ENCODE data around the gene ZPBP2. TPM values are rescaled to one million over a fixed set of nuclear protein-coding genes. Genes with fewer than 3 reads are reported as not detected.
"Not testable (repeated sequence)": the region's sequence is repeated elsewhere in the genome, so short reads cannot be mapped to it uniquely, and the experiment has no call there.

ZPBP2 gene
- total RNA-seq, 1 donor from 2014 or later = not detected

DNA sequence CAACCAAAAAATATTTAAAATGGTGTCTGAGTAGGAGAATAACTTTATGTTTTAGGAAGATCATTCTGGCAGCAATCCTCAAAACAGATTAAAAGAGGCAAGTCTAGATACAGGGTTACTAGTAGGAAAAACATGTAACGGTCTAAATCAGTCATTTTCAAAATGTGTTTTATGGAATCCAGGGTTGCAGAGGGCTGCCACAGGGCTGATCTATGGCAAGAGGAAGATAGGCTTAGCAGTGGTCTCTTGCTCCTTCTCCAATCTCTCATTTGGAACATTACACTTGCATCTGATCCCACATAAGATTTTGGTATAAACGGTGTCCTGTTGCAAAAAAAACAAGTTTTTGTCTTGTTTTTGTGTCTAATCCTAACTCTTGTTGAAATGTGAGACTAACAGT, 13.1 kb upstream of the ZPBP2 start:
- TF ChIP-seq, protein P1, sequence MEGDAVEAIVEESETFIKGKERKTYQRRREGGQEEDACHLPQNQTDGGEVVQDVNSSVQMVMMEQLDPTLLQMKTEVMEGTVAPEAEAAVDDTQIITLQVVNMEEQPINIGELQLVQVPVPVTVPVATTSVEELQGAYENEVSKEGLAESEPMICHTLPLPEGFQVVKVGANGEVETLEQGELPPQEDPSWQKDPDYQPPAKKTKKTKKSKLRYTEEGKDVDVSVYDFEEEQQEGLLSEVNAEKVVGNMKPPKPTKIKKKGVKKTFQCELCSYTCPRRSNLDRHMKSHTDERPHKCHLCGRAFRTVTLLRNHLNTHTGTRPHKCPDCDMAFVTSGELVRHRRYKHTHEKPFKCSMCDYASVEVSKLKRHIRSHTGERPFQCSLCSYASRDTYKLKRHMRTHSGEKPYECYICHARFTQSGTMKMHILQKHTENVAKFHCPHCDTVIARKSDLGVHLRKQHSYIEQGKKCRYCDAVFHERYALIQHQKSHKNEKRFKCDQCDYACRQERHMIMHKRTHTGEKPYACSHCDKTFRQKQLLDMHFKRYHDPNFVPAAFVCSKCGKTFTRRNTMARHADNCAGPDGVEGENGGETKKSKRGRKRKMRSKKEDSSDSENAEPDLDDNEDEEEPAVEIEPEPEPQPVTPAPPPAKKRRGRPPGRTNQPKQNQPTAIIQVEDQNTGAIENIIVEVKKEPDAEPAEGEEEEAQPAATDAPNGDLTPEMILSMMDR (IDR thresholded peaks at IDR 0.05) = no peak
- no peaks in the 10 kb centered on the region for H3K36me3 ChIP-seq
- intact Hi-C loops (cut with DNase I) = no loop called here
- H3K4me3 ChIP-seq = no peak overlapping the region
- no peak for DNase-seq
- H3K9me3 ChIP-seq = no peaks in the 10 kb centered on the region
- H3K27ac ChIP-seq = no peak overlapping the region
- H3K4me1 ChIP-seq = no peaks in the 10 kb centered on the region
- H3K27me3 ChIP-seq = no peaks in the 10 kb centered on the region
- no peak for ATAC-seq

DNA sequence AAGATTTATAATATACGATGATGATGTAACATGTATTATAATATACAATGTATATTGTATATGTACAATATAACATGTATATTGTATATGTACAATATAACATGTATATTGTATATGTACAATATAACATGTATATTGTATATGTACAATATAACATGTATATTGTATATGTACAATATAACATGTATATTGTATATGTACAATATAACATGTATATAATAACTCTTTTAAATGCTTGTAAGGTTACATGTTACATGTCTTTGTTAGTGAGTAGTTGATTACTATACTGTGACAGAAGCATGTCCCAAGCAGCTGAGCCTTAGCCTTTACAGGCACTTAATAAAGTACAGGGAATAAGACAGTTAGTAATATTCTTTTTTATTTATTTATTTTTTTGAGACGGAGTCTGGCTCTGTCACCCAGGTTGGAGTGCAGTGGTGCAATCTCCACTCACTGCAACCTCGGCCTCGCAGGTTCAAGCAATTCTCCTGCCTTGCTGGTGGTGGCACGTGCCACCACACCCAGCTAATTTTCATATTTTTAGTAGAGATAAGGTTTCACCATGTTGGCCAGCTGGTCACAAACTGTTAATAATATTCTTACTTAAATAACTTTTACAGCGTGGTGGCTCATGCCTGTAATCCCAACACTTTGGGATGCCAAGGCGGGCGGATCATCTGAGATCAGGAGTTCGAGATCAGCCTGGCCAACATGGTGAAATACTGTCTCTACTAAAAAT, 11.9 kb upstream of the ZPBP2 start:
- H3K27me3 ChIP-seq; H3K4me1 ChIP-seq; H3K36me3 ChIP-seq; H3K9me3 ChIP-seq; DNase-seq; intact Hi-C loops (cut with DNase I); H3K27ac ChIP-seq; H3K4me3 ChIP-seq; ATAC-seq: not testable (repeated sequence)

DNA sequence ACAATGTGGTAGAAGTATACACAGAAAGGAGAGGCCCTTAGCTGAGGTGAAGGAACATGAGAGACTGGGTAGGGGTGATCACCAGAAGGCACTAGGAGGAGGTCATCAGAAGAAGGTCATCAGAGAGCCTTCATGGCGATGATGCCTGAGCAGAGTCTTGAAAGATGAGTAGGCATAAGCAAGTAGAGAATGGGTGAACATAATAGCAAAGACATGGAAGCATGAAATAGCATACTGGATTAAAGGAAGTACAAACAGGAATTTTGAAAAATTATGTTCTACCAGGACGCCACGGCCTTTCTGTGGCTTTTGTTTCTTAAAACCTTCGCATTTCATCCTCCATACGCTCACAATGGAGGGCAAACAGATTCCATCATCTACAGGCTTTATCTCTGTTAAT, 6.8 kb upstream of the ZPBP2 start:
- intact Hi-C loops (cut with DNase I) = no loop called here
- H3K27me3 ChIP-seq = peaks cover 29% of the 10 kb centered on the region
- no peaks in the 10 kb centered on the region for H3K36me3 ChIP-seq
- peaks cover 11% of the 10 kb centered on the region for H3K4me1 ChIP-seq
- H3K9me3 ChIP-seq = no peaks in the 10 kb centered on the region
- TF ChIP-seq, protein P1 (IDR thresholded peaks at IDR 0.05) = no peak
- H3K4me3 ChIP-seq = peak overlapping the region; percentile 11
- ATAC-seq (no peak), DNase-seq (no peak)
- no peak overlapping the region for H3K27ac ChIP-seq

DNA sequence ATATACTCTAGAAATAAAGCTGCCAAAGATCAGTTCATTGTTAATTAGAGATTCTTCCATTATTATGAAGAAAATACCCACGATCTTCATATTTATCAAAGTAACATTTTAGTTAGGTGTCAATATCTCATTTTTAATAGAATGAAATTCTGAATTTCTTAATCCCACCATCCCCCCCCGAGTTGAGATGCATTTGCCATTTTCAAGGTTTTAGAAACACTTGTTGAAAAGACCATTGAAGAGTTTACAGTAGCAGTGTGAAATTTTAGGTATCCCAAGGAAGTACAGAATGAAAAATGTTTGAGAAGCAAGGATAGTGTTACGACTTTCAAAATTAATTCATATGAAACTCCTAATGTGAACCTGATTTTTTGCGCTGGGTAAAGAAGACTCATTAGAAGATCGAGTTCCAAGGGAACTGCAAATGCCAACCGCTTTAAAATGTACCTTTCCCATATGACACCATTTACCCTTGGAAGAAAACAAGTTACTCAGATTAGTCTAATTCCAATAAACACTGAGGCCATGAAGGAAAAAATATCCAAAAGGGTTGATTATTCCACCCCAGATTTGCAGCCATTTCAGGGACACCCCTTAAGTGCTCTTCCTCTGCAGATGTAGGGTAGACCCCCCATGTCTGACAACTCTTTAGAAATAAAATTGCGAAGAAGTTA, 4.6 kb upstream of the ZPBP2 start:
- Histone ChIP-seq H3K9me3 (no peaks in the 10 kb centered on the region), H3K36me3 (no peaks in the 10 kb centered on the region), H3K27ac (peak overlapping the region; percentile 52), H3K4me3 (peak overlapping the region; percentile 43), H3K27me3 (peaks cover 43% of the 10 kb centered on the region), H3K4me1 (peaks cover 11% of the 10 kb centered on the region)
- ATAC-seq = no peak
- intact Hi-C loops (cut with DNase I) = no loop called here
- TF ChIP-seq, protein P1 (IDR thresholded peaks at IDR 0.05) = no peak
- DNase-seq = no peak

DNA sequence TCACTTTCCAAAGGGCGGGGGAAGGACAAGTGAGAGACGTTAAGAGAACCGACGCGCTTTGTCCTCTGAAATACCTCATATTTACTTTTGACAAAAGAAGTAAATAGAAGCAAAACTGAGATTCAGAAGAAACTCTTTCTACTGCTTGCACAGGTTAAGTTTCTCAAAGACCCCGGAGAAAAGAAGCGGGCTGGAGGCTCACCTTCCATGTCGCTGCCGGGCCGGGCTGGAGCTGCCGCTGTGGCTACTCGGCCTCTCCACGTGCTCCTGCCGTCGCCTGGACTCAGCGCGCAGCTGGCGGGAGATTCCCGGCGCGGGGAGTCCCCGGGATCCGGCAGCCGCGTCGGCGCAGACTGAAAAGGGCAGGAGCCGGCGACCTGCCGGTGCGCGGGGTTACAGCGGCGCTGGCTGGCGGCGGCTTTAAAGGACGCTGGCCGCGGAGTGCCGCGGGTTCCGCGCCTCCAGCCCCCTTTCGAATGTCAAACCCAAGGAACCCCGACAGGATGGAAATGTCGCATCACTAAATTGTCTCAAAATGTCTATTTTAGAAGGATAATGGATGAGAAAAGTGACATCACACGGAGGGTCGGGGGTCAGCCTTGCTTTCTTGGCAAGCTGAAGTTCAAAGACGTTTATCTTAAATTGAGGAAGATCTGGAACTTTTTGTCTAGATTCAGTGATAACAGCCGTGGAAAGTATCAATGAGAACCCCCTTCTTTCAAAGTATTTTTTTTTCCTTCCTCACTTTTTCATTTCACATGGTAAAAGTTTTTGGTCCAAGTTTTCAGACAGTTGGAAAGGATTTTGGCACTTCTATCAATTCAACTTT, 3.9 kb upstream of the ZPBP2 start, which contains the start of gene IKZF3:
TSS of gene IKZF3 (minus strand) at position 395 of the 829 bp plus-strand sequence. CDS start at position 209, 186 bp downstream.
- Histone ChIP-seq H3K9me3 (no peaks in the 10 kb centered on the region), H3K36me3 (no peaks in the 10 kb centered on the region), H3K27me3 (peaks cover 47% of the 10 kb centered on the region), H3K27ac (peak within 1 kb of the TSS; percentile 52), H3K4me1 (peaks cover 11% of the 10 kb centered on the region), H3K4me3 (peak within 1 kb of the TSS; percentile 43)
- TF ChIP-seq, protein P1 (IDR thresholded peaks at IDR 0.05) = peak; percentile 43
- ATAC-seq (peak; percentile 99), DNase-seq (peak; percentile 93)
- intact Hi-C loops (cut with DNase I) = no loop called here
